ENCODE data around the gene PAEP.

Gene PAEP

DNA sequence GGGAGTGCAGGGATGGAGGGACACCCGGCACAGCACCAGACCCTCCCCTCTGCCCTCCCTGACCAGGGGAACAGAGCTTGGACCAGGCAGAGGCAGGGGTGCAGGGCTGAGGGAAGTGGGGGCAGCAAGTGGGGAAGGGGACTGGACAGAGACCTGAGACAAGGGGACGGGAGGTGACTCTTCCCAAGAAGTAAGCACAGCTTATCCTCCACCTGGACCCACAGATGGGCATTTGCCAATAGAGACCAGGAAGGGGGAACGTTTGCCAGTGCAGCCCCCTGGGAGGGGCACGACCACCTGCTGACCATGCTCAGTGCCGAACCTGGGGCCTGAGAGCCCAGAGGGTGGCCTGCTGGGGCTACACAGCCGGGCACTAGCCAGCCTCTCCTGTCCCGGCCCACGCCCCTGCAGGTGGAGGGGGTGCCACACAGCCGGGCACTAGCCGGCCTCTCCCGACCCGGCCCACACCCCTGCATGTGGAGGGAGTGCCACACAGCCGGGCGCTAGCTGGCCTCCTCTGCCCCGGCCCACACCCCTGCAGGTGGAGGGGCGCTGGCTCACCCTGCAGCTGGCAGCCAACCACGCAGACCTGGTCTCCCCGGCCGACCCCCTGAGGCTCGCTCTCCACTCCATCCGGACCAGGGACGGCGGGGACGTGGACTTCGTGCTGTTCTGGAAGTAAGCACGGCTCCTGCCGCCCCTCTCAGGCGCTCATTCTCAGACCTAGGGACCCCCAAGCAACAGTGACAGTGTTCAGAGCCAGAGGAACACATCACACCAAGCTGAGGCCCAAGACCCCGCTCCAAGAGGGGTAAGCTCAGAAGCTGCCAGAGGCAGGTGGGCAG is 53.5 kb downstream of the PAEP start:
- DNase-seq (ENCODE audit: low spot score) = no peak

GRCh38 chr9:135615666-135616618 is 54.4 kb downstream of the PAEP start:
- DNase-seq (ENCODE audit: low spot score) = no peak
